BLaER1 (cell line): ENCODE results near the gene CCDC24.
A peak's percentile ranks its signal among the peaks of the same experiment; 100 is the strongest.

ENCODE experiments used
- H3K27ac ChIP-seq: shearing (Covaris generic); formaldehyde crosslinking; 2 replicates; pipeline ENCODE4 v1.8.1; 2022
- H3K27me3 ChIP-seq: shearing (Covaris generic); formaldehyde crosslinking; 2 replicates; pipeline ENCODE4 v1.8.1; 2022
- H3K36me3 ChIP-seq: shearing (Covaris generic); formaldehyde crosslinking; 2 replicates; pipeline ENCODE4 v1.8.1; 2022
- H3K4me1 ChIP-seq: shearing (Covaris generic); formaldehyde crosslinking; 2 replicates; pipeline ENCODE4 v1.8.1; 2022
- H3K4me2 ChIP-seq: shearing (Covaris generic); formaldehyde crosslinking; 2 replicates; pipeline ENCODE4 v1.8.1; 2022
- H3K4me3 ChIP-seq: shearing (Covaris generic); formaldehyde crosslinking; 2 replicates; pipeline ENCODE4 v1.8.1; 2022
- H3K9ac ChIP-seq: shearing (Covaris generic); formaldehyde crosslinking; 2 replicates; pipeline ENCODE4 v1.8.1; 2022
- H3K9me3 ChIP-seq: shearing (Covaris generic); formaldehyde crosslinking; 2 replicates; pipeline ENCODE4 v1.8.1; 2022
- H4K20me1 ChIP-seq: shearing (Covaris generic); formaldehyde crosslinking; 2 replicates; pipeline ENCODE4 v1.8.1; 2022
- Cebpa-rat ChIP-seq: shearing (Covaris generic); IDR thresholded peaks from 2 replicates; pipeline ENCODE4 v1.8.1; 2022

The CCDC24 gene

GRCh38 chr1:44035726-44036408 lies 44.5 kb downstream of the CCDC24 start:
- Histone ChIP-seq H3K9ac (no peak overlapping the region), H3K4me1 (peaks cover 40% of the 10 kb centered on the region), H3K36me3 (no peaks in the 10 kb centered on the region), H3K4me2 (no peak overlapping the region), H3K27me3 (peaks cover 16% of the 10 kb centered on the region), H4K20me1 (no peaks in the 10 kb centered on the region), H3K9me3 (no peaks in the 10 kb centered on the region), H3K4me3 (no peak overlapping the region), H3K27ac (no peak overlapping the region)
- no peak for TF ChIP-seq Cebpa-rat

- H3K27me3 ChIP-seq: peaks cover 9% of the 10 kb centered on the region
- H3K4me2 ChIP-seq: peak overlapping the region; percentile 9; the same call in 1 of the 2 replicates
- no peaks in the 10 kb centered on the region for H3K9me3 ChIP-seq
- H3K36me3 ChIP-seq: no peaks in the 10 kb centered on the region
- no peak overlapping the region for H3K27ac ChIP-seq
- H3K4me1 ChIP-seq: peaks cover 36% of the 10 kb centered on the region
- H4K20me1 ChIP-seq: no peaks in the 10 kb centered on the region
- TF ChIP-seq Cebpa-rat: no peak
- H3K9ac ChIP-seq: no peak overlapping the region
- H3K4me3 ChIP-seq: no peak overlapping the region
Measured at GRCh38 chr1:44036409-44037139, 45.2 kb downstream of the CCDC24 start.

GRCh38 chr1:44037154-44037553 lies 45.8 kb downstream of the CCDC24 start:
- peaks cover 31% of the 10 kb centered on the region for H3K4me1 ChIP-seq
- H4K20me1 ChIP-seq: no peaks in the 10 kb centered on the region
- no peaks in the 10 kb centered on the region for H3K36me3 ChIP-seq
- no peak overlapping the region for H3K9ac ChIP-seq
- H3K27ac ChIP-seq: no peak overlapping the region
- peak overlapping the region; percentile 9 for H3K4me2 ChIP-seq
- peaks cover 3% of the 10 kb centered on the region; the same call in 1 of the 2 replicates for H3K27me3 ChIP-seq
- no peak for TF ChIP-seq Cebpa-rat
- no peaks in the 10 kb centered on the region for H3K9me3 ChIP-seq
- H3K4me3 ChIP-seq: no peak overlapping the region

DNA sequence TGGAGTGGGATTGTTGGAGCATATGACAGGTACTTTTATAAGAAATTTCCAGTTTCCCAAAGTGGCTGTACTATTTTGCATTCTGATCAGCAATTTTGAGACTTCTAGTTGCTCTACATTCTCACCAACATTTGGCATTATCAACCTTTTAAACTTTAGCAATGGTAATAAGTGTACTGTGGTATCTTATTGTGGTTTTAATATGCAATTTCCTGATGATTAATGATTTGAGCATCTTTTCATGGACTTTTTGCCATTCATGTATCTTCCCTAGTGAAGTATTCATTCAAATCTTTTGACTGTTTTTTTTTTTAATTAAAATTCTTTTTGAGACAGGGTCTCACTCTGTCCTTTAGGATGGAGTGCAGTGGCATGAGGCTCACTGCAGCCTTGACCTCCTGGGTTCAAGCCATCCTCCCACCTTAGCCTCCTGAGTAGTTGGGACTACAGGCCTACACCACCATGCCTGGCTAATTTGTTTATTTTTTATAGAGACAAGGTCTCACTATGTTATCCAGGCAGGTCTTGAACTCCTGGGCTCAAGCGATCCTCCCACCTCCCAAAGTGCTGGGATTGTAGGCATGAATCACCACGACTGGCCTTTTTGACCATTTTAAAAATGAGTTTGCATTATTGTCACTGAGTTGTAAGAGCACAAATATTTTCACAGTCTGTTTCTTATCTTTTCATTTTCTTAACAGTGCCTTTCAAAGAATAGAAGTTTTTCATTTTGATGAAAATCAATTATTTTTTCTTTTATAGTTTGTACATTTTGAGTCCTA lies 47.7 kb downstream of the CCDC24 start:
- H3K9me3 ChIP-seq: no peaks in the 10 kb centered on the region
- H3K4me2 ChIP-seq: no peak overlapping the region
- no peak overlapping the region for H3K4me3 ChIP-seq
- H4K20me1 ChIP-seq: no peaks in the 10 kb centered on the region
- H3K36me3 ChIP-seq: no peaks in the 10 kb centered on the region
- TF ChIP-seq Cebpa-rat: no peak
- H3K4me1 ChIP-seq: peaks cover 21% of the 10 kb centered on the region
- H3K27ac ChIP-seq: no peak overlapping the region
- no peaks in the 10 kb centered on the region for H3K27me3 ChIP-seq
- no peak overlapping the region for H3K9ac ChIP-seq

DNA sequence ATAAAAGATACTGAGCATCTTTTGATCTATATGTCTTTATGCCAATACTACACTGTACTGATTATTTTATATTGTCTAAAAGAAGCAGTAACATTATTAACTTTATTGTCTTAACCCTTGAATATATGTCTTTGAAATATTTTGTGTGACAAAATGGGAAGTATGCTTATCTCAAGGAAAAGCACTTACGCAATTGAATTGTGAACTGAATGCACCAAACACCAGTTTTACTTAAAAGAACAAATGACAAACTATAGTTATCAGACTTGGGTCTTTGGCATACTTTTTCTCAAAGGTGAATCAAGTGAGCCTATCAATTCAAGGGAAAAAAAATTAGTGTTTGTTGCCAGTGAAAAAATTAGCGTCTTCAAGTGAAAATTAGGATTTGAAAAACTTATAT lies 49.0 kb downstream of the CCDC24 start:
- Histone ChIP-seq H3K9me3 (no peaks in the 10 kb centered on the region), H3K4me3 (no peak overlapping the region), H4K20me1 (no peaks in the 10 kb centered on the region), H3K27me3 (no peaks in the 10 kb centered on the region), H3K36me3 (no peaks in the 10 kb centered on the region), H3K9ac (no peak overlapping the region), H3K4me1 (peaks cover 21% of the 10 kb centered on the region), H3K27ac (no peak overlapping the region), H3K4me2 (no peak overlapping the region)
- no peak for TF ChIP-seq Cebpa-rat

DNA sequence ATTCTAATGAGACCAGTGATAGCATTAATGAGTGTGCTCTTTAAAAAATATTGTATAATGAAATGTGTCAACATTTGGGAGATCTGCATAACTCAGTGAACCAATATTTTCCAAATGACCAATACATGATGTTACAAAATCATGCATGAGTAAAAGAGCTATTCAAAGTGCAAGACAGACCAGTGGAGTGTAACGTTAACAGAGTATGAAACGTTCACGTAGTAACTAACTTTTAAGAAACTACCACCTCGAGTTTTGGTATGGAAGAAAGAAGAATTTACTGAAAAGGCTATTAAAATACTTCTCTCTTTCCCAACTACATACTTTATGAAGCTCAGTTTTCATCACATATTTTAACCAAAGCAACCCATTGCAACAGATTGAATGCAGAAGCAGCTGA lies 49.4 kb downstream of the CCDC24 start:
- no peaks in the 10 kb centered on the region for H4K20me1 ChIP-seq
- H3K4me2 ChIP-seq: no peak overlapping the region
- H3K4me3 ChIP-seq: no peak overlapping the region
- peaks cover 21% of the 10 kb centered on the region for H3K4me1 ChIP-seq
- no peaks in the 10 kb centered on the region for H3K9me3 ChIP-seq
- H3K36me3 ChIP-seq: no peaks in the 10 kb centered on the region
- no peak overlapping the region for H3K27ac ChIP-seq
- TF ChIP-seq Cebpa-rat: no peak
- no peak overlapping the region for H3K9ac ChIP-seq
- H3K27me3 ChIP-seq: no peaks in the 10 kb centered on the region

DNA sequence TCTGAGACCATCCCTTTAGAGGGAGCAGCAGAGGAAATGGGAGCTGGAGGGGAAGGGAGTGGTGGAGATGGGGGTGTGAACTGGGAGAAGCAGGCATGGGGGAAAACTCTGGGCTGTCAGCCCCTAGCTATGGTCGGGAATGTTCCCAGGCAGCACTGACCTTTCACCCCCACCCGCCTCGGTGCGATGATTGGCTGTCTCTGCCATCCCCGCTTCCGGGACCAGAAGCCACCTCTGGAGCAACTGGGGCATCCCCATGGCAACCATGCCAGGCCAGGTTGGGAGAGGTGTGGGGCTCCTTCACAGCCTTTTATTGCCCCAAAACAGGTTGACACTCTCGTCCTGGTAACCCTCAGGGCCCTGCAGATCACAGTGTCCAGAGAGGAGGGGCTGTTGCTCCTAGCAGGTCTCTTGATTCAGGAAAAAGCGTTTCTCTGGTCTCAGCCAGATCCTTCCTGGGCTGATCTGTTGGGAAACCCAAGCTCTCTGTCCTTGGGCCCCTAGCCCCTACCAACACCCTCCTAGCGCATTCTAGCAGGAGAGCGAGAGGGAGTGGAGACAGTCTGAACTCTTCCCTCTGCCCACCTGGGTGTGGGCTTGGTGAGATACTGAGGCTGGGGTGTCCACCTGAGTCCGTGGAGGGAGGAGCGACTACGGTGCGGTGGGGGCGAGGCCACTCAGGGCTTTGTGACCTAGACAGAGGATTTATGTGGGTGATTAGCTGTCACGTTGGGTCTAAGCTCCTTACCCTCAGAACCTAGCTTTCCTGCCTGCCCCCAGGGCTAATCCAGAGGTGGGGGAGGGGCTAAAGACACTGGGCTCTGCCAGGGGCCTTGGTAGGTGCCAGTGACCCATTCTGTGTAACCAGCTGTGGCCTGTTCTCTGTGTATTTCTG lies 52.0 kb downstream of the CCDC24 start:
- Histone ChIP-seq H3K27ac (no peak overlapping the region), H3K27me3 (no peaks in the 10 kb centered on the region), H3K36me3 (no peaks in the 10 kb centered on the region), H3K4me3 (no peak overlapping the region), H3K4me2 (peak overlapping the region; percentile 29; the same call in 1 of the 2 replicates), H3K4me1 (peaks cover 11% of the 10 kb centered on the region), H4K20me1 (no peaks in the 10 kb centered on the region), H3K9me3 (no peaks in the 10 kb centered on the region), H3K9ac (no peak overlapping the region)
- TF ChIP-seq Cebpa-rat: no peak

DNA sequence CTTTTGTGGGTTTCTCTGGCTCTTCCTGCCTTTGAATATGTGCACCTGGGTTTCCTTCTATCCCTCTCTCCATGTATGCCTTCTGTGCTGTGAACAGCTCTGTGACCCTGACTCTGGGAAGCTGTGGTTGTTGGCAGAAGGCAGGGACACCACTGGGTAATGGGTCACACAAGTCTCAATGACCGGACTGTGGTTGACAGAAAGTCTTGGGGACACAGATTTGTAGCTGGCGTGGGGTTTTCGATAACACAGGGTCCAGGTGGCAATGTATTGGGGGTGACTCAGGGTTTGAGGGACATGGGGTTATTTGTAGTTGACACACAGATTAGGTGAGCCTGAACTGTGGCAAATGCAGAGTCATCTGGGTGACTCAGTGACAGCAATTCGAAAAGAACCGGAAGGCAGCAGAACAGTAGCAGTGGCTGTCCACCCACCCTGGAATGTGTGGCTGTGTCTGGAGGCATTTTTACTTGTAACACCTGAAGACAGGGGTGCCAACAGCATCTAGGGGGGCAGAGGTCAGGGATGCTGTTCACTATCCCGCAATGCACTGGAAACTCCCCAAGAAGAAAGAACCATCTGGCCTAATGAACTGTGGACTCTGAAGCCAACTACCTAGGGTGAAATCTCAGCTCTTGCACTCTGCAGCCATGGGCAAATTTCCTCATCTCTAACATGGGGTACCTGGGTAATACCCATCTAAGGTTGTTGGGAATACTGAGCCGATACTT lies 52.8 kb downstream of the CCDC24 start:
- H3K4me2 ChIP-seq: peak overlapping the region; percentile 29; the same call in 1 of the 2 replicates
- peaks cover 11% of the 10 kb centered on the region for H3K4me1 ChIP-seq
- H3K27me3 ChIP-seq: no peaks in the 10 kb centered on the region
- no peaks in the 10 kb centered on the region for H4K20me1 ChIP-seq
- TF ChIP-seq Cebpa-rat: no peak
- H3K36me3 ChIP-seq: no peaks in the 10 kb centered on the region
- no peak overlapping the region for H3K4me3 ChIP-seq
- H3K9me3 ChIP-seq: no peaks in the 10 kb centered on the region
- H3K9ac ChIP-seq: no peak overlapping the region
- H3K27ac ChIP-seq: no peak overlapping the region

- Histone ChIP-seq H3K27ac (no peak overlapping the region), H3K9ac (no peak overlapping the region), H3K4me3 (no peak overlapping the region), H3K27me3 (no peaks in the 10 kb centered on the region), H3K4me1 (peaks cover 11% of the 10 kb centered on the region), H4K20me1 (no peaks in the 10 kb centered on the region), H3K4me2 (no peak overlapping the region), H3K9me3 (no peaks in the 10 kb centered on the region), H3K36me3 (no peaks in the 10 kb centered on the region)
- TF ChIP-seq Cebpa-rat: no peak
Measured at GRCh38 chr1:44045064-44045463, 53.7 kb downstream of the CCDC24 start.
